ENCODE data around the gene GCN1.

The GCN1 gene

DNA sequence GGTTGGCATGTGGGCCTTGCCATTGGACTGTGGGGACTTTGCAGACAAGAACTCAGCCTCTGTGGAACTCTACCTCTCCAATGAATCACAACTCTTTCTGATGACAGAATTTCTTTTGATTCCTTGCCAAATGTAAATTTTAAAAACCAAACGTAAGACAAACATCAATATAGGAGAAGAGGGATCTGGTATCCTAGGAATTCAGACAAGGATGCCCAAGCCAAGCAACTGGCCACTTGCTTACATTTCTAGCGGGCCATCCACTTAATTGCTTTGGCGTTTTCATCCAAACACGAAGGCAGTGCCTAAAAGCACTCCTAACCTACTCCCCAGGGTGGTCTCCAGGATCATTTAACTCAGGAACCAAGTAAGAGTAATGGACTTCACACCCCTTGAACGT is 54.6 kb downstream of the GCN1 start:
- DNase-seq (ENCODE audit: low read depth): no peak

GRCh38 chr12:120138366-120138765 is 56.1 kb downstream of the GCN1 start:
- DNase-seq (ENCODE audit: low read depth): no peak

DNA sequence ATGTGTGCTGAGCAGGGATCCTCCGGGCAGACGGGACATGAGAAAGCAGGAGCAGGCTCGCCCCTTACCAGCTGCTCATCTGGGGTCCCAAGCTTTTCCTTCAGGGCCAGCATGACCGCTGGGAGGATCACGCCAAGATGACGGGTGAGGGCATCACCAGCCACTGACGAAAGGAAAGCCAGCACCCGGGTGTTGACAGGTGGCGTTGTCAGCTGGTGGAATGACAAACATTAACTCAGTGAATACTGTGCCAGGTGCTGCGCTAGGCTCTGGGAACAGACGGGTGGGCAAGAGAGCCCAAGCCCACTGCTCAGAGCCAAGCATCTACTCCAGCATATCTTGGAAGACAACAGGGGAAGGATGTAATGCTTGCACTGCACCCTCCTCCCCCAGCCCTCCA is 56.7 kb downstream of the GCN1 start:
- DNase-seq (ENCODE audit: low read depth): no peak

DNA sequence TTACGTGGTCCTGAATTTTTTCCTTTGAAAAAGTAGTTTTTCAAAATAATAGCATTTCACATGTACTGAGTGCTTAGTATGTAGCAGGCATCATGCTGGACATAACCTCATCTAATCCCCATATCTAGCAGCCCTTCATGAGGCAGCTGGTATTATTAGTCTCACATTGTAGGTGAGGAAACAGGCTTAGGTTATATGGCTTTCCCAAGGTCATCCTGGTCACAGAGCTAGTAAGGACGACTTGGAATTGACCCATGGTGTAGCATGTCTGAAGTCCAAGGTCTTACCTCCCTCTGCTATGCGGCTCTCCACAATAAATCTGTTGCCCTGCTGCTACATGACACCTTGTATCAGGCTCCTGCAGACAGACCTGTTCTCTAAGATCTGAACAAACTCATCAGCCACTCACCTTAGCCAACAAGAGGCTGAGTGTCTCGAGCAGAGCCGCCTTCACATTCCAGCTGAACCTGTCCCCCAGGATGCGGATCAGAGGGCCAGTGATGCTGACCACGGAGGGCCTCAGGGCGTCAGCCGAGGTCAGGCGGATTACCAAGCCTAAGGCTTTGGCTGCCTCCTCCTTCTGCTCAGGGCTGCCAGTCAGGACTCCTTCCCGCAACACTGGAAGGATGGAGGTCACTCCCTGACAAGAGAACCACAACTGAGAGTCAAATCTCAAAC is 58.3 kb downstream of the GCN1 start:
- no peak for DNase-seq (ENCODE audit: low read depth)

DNA sequence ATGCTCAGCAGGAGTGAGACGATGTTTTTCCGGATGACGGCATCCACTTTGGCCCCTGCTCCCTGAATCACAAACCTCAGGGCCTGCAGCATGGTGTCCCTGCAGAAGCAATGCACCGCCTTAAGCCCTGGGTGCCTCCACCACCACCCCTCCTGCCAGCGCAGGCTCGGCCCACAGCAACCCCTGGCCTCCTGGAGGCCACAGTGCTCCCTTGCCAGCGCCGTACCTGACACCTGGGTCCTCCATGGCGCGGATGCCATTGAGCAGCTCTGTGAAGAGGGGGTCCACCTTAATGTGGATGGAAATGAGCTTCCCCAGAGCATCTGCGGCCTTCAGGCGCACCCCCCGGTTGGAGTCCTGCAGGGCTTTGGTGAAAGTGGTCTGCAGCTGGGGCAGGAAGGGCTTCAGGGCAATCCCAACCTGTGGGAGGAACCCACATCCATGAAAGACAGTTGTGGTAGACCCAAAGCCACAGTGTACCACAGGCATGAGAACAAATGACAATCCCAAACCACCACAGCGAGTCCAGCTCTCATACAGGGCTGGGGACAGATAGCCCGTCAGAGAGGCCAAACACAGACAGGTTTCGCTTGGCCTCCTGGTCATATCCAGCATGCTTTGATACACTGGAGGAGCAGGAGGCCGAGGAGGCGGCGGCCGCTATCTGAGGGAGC is 60.1 kb downstream of the GCN1 start:
- DNase-seq (ENCODE audit: low read depth): no peak

- DNase-seq (ENCODE audit: low read depth): no peak
Observed at GRCh38 chr12:120132863-120133385, 61.6 kb downstream of the GCN1 start.

- no peak for DNase-seq (ENCODE audit: low read depth)
Observed at GRCh38 chr12:120132054-120132836, 62.3 kb downstream of the GCN1 start.

DNA sequence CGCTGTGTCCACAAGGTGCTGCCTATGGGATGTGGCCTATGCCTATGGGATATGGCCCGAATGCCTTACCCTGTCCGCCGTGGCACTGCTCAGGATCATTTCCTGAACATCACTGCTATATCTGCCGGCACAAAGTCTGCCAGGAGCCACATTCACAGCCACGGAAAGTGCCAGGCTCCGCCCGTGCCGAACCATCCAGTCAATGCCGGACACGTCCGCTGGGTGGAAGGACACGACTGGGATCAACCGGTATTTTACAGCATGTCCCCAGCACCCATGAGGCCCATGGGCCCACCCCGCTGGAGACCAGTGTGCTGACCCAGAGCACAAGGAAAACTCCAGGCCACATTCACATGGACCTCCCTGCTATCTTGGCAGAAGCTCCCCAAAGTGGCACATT is 63.4 kb downstream of the GCN1 start:
- DNase-seq (ENCODE audit: low read depth): no peak

DNA sequence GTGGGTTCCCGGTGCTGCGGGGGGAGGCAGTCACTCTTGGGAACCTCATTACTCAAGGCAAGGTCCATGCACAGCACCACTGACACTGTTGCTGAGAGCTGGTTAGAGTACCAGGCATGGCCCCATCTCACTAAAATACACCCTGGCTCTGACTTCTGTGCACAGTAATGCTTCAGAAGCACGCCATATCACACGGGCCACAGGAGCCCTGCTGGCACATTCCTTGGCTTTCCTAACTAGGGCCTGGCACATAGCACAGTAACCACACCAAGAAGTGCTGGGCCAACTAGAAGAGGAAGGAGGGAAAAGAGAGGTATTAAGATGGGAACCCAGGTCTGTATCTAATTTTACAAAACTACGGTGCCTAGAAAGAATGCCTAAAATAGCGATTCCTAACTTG is 64.5 kb downstream of the GCN1 start:
- no peak for DNase-seq (ENCODE audit: low read depth)

DNA sequence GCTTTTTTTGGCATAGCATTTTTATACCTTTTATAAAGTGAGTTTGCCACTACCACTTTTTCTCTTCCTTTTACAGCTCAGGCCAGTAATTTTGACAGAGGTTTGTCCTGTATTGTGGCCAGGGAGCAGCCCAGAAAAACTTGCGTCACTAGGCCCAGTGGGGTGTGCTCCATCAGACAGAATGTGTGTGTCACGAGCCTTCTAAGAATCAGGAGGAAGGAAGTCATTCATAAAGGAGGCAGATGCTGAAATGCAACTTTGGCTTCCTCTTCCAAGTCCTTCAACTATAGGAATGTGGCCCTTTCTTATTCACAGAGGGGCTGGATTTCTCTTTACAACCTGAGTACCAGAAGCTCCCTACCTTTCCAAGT is 67.9 kb downstream of the GCN1 start:
- DNase-seq (ENCODE audit: low read depth): no peak

GRCh38 chr12:120125792-120126634 is 68.5 kb downstream of the GCN1 start:
- no peak for DNase-seq (ENCODE audit: low read depth)

- no peak for DNase-seq (ENCODE audit: low read depth)
Observed at GRCh38 chr12:120125029-120125428, 69.5 kb downstream of the GCN1 start.

- DNase-seq (ENCODE audit: low read depth): no peak
Observed at GRCh38 chr12:120121766-120122293, 72.7 kb downstream of the GCN1 start.

GRCh38 chr12:120121343-120121742 is 73.2 kb downstream of the GCN1 start:
- DNase-seq (ENCODE audit: low read depth): no peak

DNA sequence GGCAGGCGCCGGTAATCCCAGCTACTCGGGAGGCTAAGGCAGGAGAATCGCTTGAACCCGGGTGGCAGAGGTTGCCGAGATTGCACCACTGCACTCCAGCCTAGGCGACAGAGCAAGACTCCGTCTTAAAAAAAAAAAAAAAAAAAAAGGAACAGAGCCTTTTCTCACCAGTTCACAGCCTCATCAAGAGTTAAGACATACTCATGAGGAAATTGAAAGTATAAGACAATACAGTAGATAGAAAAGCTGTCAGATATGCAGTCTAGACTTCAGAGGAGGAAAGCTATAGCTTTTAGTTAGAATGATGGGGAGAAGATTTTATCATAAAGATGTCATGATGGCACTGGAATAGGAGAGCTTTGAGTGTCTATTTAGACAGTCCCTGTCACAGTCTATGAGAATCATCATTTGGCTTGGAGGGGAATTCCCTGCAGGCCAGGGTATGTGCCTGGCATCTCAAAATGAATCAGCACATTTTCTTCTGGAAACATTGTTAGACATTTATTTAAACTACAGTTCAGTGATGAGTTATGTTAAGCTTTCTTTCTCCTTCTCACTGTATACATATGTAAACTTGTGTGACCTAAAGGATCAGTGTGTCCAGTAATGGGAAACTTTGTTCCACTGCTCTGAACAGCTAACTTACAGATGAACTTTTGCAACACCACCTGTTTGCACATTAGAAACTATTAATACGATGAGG is 75.1 kb downstream of the GCN1 start:
- no peak for DNase-seq (ENCODE audit: low read depth)

DNA sequence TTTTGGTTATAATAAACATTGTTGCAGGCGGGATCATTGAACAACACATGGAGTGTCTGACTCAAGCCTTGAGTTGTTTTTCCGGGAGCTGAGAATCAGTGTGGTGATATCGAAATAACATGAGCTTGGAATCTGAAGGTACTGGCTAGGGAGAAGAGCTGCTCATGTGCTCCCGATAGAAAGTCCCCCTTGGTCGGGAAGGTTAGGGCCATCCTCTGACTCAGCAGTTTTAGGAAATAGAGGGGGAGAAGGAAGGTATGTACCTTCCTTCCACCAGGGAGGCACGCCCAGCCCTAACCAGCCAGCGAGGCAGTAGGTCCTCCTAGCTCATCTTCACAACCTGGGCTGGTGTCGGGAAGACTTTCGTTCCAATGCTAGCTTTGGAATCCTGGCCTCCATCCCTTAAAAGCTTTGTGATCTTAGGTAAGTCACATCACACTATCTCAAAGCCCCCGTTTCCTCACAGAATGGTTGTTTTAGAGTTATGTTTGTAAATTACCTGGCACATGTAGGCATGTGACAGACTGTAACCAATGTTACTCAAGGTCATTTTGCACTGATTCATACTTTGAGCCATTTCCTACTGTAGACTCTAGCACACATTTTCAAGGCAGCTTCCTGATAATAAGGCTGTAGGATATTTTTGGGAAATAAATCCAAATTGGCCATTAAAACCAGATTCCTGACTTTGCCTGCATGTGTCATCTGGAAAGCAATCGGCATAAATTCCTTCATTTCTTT is 76.0 kb downstream of the GCN1 start:
- DNase-seq (ENCODE audit: low read depth): no peak

DNA sequence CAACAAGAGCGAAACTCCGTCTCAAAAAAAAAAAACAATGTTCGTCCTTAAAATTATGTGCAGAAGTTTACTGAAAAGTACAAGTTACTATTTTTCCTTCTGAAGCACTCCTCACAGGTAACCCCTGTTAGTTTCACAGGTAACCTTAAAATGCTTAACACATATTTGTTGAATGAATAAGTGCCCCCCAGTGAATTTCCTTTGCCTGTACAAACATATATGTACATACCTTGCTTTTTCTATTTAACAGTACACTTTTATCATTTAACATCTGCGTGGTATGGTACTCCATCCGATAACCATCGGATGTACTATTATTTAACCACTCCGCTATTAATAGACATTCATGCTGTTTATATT is 76.6 kb downstream of the GCN1 start:
- no peak for DNase-seq (ENCODE audit: low read depth)

DNA sequence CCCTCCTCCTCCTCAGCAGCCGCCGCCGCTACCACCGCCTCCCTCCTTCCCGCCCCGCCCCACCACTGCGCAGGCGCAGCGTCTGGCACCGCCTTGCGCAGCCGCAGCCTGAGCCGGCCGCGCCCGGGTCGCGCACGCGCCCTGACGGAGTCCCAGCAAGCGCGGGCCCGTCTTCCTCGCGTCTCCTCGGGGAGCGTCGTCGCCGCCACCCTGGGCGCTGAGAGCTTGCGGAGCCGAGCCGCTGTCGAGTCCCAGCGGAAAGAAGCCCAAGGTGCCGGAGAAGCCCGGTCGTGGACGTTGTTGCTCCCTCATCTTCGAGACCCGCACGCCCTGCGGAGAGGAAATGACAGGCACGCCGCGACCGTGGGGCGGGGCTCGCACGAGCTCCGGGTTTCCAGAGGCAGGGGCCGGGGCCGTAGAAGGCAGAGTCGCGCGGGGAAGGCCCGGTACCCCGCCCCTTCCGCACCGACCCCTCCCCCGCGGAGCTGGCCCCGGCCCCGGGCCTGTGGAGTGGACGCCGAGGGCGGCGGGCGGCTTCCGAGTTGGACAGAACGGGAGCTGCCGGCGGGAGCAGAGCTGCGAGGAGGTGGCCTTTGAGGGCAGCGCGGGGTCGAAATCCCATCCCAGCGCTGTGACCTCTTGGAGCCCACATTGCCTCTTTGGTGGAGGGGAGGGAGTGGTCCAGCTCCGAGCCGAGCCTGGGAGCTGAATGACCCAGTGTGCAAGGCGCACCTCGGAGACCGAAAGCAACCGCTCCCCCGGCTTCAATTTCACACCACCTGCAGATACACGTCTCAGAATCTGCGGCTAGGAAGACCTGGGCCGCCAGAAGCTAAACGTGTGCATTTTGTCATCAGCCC is 77.5 kb downstream of the GCN1 start:
- DNase-seq (ENCODE audit: low read depth): peak; percentile 88

DNA sequence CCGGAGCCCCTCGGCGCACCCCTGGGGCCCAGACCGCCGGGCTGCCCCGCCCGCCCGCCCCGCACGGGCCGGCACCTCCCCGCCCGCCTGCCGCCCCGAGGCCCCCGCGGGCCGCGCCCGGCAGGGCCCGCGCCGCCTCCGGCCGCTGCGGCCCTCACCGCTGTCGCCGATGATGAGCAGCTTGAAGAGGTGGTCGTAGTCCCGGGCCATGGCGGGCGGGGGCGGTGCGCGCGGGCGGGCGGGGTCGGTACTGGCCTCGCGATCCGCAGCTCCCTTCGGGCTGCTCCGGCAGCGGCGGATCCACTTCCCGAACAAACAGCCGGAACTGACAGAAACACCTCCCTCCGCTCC is 78.1 kb downstream of the GCN1 start, which contains the start of gene RAB35:
Gene RAB35 (minus strand): TSS at position 313 of the 351 bp plus-strand sequence. CDS start 103 bp downstream, at position 210.
- no peak for DNase-seq (ENCODE audit: low read depth)

Data from fibroblast of the conjunctiva (primary cell).